ENCODE measurements around the gene PIM1. TPM values are rescaled to one million over a fixed set of nuclear protein-coding genes. Genes with fewer than 3 reads are reported as not detected.

Gene PIM1
- total and polyA plus RNA-seq, 9 of the 15 experiments (the other 6 are each of a cell fraction or from before 2014, with no cell fraction given): 19.0 to 789 (median 212) TPM

GRCh38 chr6:37168811-37169495, 999 bp upstream of the PIM1 start (continued):
- TF ChIP-seq TRIM25 (IDR thresholded peaks at IDR 0.05; ENCODE audit: borderline replicate concordance) (no peak), RERE (CRISPR knock-in tag; IDR thresholded peaks at IDR 0.05; ENCODE audit: borderline replicate concordance) (0 out of 2 replicates have a peak, but pooled peaks have one; percentile 82), SRSF1 (IDR thresholded peaks at IDR 0.05; ENCODE audit: low read depth, low read length) (no peak), ZBTB43 (CRISPR knock-in tag; IDR thresholded peaks at IDR 0.05) (no peak), SRF (CRISPR knock-in tag; IDR thresholded peaks at IDR 0.05) (peak in 1 of 2 experiments; percentile 27; a peak in 1 of 4 replicates), KAT7 (CRISPR knock-in tag; IDR thresholded peaks at IDR 0.05; ENCODE audit: borderline replicate concordance) (peak; percentile 84), PTRF (tag; IDR thresholded peaks at IDR 0.05) (no peak), FOXK2 (conservative IDR thresholded peaks at IDR 0.05 in 1 of 2, IDR thresholded peaks at IDR 0.05 in 1 of 2; ENCODE audit: low read depth in 2 of 2) (0 out of 4 replicates have a peak, but pooled peaks of 1 of the 2 experiments have one; percentile 21), HNRNPH1 (optimal IDR thresholded peaks at IDR 0.05; ENCODE audit: low read depth, low read length) (no peak), CHD1 (IDR thresholded peaks at IDR 0.05; ENCODE audit: low read length) (peak; percentile 57), PHF21A (IDR thresholded peaks at IDR 0.05; ENCODE audit: borderline replicate concordance, low read depth) (0 out of 2 replicates have a peak, but pooled peaks have one; percentile 15), TBP (optimal IDR thresholded peaks at IDR 0.05; ENCODE audit: low read depth, low read length) (no peak), AFF4 (CRISPR knock-in tag; IDR thresholded peaks at IDR 0.05) (peak; percentile 61; the same call in 1 of the 2 replicates)
